GM12878 (cell line): ENCODE results near the gene ADIG. TPM values are rescaled to one million over a fixed set of nuclear protein-coding genes. Genes with fewer than 3 reads are reported as not detected.

Experiments
- ATAC-seq: fragments of 200-7000 bp; cut with Tn5 transposase; 3 replicates; pipeline ENCODE4 v1.9.1; 2020; ENCODE audit warnings: mild to moderate bottlenecking, moderate library complexity
- BruUV-seq: library from RNA; stranded (reverse); fragments of 400-500 nt; replicated peaks from 2 replicates; lab custom pipeline; 2021; lab: Mats Ljungman, UMichigan
- CTCF ChIA-PET: fragments of 300-600 bp; sonication (Branson Sonifier 250); formaldehyde crosslinking; extraction: SDS; loops from one replicate; lab custom pipeline; 2021; ENCODE audit warnings: inconsistent platforms; lab: Yijun Ruan, JAX
- POLR2A ChIA-PET: fragments of 350-600 bp; formaldehyde crosslinking; extraction: SDS; loops from one replicate; lab custom pipeline; 2021; ENCODE audit warnings: inconsistent platforms; lab: Charles Lee
- RAD21 ChIA-PET: fragments of 300-600 bp; sonication (Branson Sonifier 250); formaldehyde crosslinking; loops from one replicate; lab custom pipeline; 2023; ENCODE audit warnings: antibody characterized with exemption; ENCODE audit not compliant: unreplicated experiment; lab: Charles Lee
- SMC1A ChIA-PET: fragments of 300-600 bp; sonication (Branson Sonifier 250); formaldehyde crosslinking; loops from one replicate; lab custom pipeline; 2023; ENCODE audit not compliant: unreplicated experiment, uncharacterized antibody; lab: Charles Lee
- DNase-seq: peaks from one replicate; pipeline ENCODE4 v3.0.0-alpha.2; 2011; ENCODE audit warnings: low read depth, low spot score
- FAIRE-seq: peaks from 3 replicates; lab custom pipeline; 2011; peaks lifted over from hg19 to GRCh38; lab: Jason Lieb, UNC
- H2AFZ ChIP-seq: 2 replicates; pipeline ENCODE4 v1.6.0; 2011; ENCODE audit warnings: low read depth, low read length, control low read depth; ENCODE audit not compliant: control insufficient read depth
- H3K27ac ChIP-seq: 2 replicates; pipeline ENCODE4 v1.5.1; 2011; ENCODE audit warnings: control low read depth; ENCODE audit not compliant: control insufficient read depth, insufficient read depth
- H3K27me3 ChIP-seq, 2 experiments: replicated peaks in 1 of 2; 2 replicates each; pipeline versions ENCODE4 v1.6.0 to v1.6.1; 2011; ENCODE audit warnings: low read length in 1 of 2; ENCODE audit not compliant: control insufficient read depth in 2 of 2, insufficient read depth in 2 of 2
- H3K36me3 ChIP-seq, 2 experiments: 2 replicates each; pipeline ENCODE4 v1.5.1; 2011; ENCODE audit warnings: low read length in 1 of 2; ENCODE audit not compliant: control insufficient read depth in 2 of 2, insufficient read depth in 2 of 2
- H3K4me1 ChIP-seq: 2 replicates; pipeline ENCODE4 v1.6.1; 2011; ENCODE audit warnings: mild to moderate bottlenecking, low read length, moderate library complexity, mixed read lengths; ENCODE audit not compliant: control insufficient read depth, insufficient read depth
- H3K4me2 ChIP-seq: 2 replicates; pipeline ENCODE4 v1.6.0; 2011; ENCODE audit warnings: control low read depth; ENCODE audit not compliant: control insufficient read depth, insufficient read depth
- H3K4me3 ChIP-seq: fragments of 200-600 bp; sonication (generic); 2 replicates; pipeline ENCODE4 v1.5.1; 2016
- H3K79me2 ChIP-seq: 2 replicates; pipeline ENCODE4 v1.6.0; 2011; ENCODE audit warnings: low read length; ENCODE audit not compliant: control insufficient read depth, insufficient read depth
- H3K9ac ChIP-seq: 2 replicates; pipeline ENCODE4 v1.8.0; 2011; ENCODE audit warnings: low read length, control low read depth, mixed read lengths; ENCODE audit not compliant: control insufficient read depth, insufficient read depth
- H3K9me3 ChIP-seq: replicated peaks from 3 replicates; pipeline ENCODE4 v1.5.1; 2011; ENCODE audit warnings: mild to moderate bottlenecking, low read length; ENCODE audit not compliant: control insufficient read depth, insufficient read depth
- H4K20me1 ChIP-seq: 2 replicates; pipeline ENCODE4 v1.6.0; 2011; ENCODE audit not compliant: control insufficient read depth, insufficient read depth
- CBX3 ChIP-seq: fragments of 200-600 bp; sonication (generic); IDR thresholded peaks from 2 replicates; pipeline ENCODE4 v1.6.1; 2016; ENCODE audit warnings: low read depth, borderline replicate concordance
- CREM ChIP-seq: IDR thresholded peaks from 2 replicates; pipeline ENCODE4 v1.6.1; 2014; ENCODE audit warnings: antibody characterized with exemption, low read depth
- EED ChIP-seq: sonication (generic); IDR thresholded peaks from 2 replicates; pipeline ENCODE4 v1.6.1; 2016; ENCODE audit warnings: antibody characterized with exemption, low read depth
- ELK1 ChIP-seq: IDR thresholded peaks from 2 replicates; pipeline ENCODE4 v1.6.1; 2012; ENCODE audit warnings: low read depth, low read length, improper control_type of control experiment
- EP300 ChIP-seq, 2 experiments: fragments of 150-350 bp in 1 of 2; IDR thresholded peaks; 2 replicates each; pipeline ENCODE4 v1.6.1; 2011 to 2012; ENCODE audit warnings: low read depth in 2 of 2, low read length in 2 of 2, borderline replicate concordance in 1 of 2, improper control_type of control experiment in 1 of 2, inconsistent platforms in 1 of 2; ENCODE audit not compliant: control insufficient read depth in 1 of 2
- HDAC2 ChIP-seq: fragments of 200-600 bp; sonication (generic); IDR thresholded peaks from 2 replicates; pipeline ENCODE4 v1.6.1; 2017
- HDGF ChIP-seq: fragments of 450-650 bp; IDR thresholded peaks from 2 replicates; pipeline ENCODE4 v1.6.1; 2016; ENCODE audit warnings: antibody characterized with exemption
- HSF1 ChIP-seq: fragments of 150-350 bp; IDR thresholded peaks from 2 replicates; pipeline ENCODE4 v1.6.1; 2014; ENCODE audit warnings: mild to moderate bottlenecking, low read depth, low read length
- IRF3 ChIP-seq: fragments of 450-650 bp; IDR thresholded peaks from 2 replicates; pipeline ENCODE4 v1.6.1; 2014; ENCODE audit warnings: mild to moderate bottlenecking
- IRF5 ChIP-seq: fragments of 450-650 bp; IDR thresholded peaks from 2 replicates; pipeline ENCODE4 v1.6.1; 2017; ENCODE audit warnings: borderline replicate concordance
- KLF5 ChIP-seq: fragments of 450-650 bp; IDR thresholded peaks from 2 replicates; pipeline ENCODE4 v1.6.1; 2014; ENCODE audit warnings: mild to moderate bottlenecking; ENCODE audit not compliant: partially characterized antibody
- NFYA ChIP-seq: IDR thresholded peaks from 2 replicates; pipeline ENCODE4 v1.6.1; 2011; ENCODE audit warnings: low read depth, mild to moderate bottlenecking, low read length, improper control_type of control experiment, borderline replicate concordance
- NR2C2 ChIP-seq: IDR thresholded peaks from 2 replicates; pipeline ENCODE4 v1.6.1; 2011; ENCODE audit warnings: borderline replicate concordance, low read depth; ENCODE audit not compliant: control insufficient read depth, insufficient read length
- NRF1 ChIP-seq: conservative IDR thresholded peaks from 2 replicates; pipeline ENCODE4 v1.6.1; 2011; ENCODE audit warnings: mild to moderate bottlenecking, low read depth, low read length, improper control_type of control experiment
- SPI1 ChIP-seq: IDR thresholded peaks from 2 replicates; pipeline ENCODE4 v1.6.1; 2011; ENCODE audit warnings: low read depth, mild to moderate bottlenecking, low read length, moderate library complexity, borderline replicate concordance; ENCODE audit not compliant: insufficient read depth
- SREBF1 ChIP-seq: IDR thresholded peaks from 2 replicates; pipeline ENCODE4 v1.6.1; 2012; ENCODE audit warnings: mild to moderate bottlenecking, low read length
- WRNIP1 ChIP-seq: IDR thresholded peaks from 2 replicates; pipeline ENCODE4 v1.6.1; 2011; ENCODE audit warnings: low read depth, low read length, improper control_type of control experiment, borderline replicate concordance
- YY1 ChIP-seq: IDR thresholded peaks from 2 replicates; pipeline ENCODE4 v1.6.1; 2011; ENCODE audit warnings: low read depth, mild to moderate bottlenecking, low read length
- WGBS: methylation state at CpG from one replicate; pipeline ENCODE4 v1.1.6; 2016; ENCODE audit warnings: low lambda C conversion rate; ENCODE audit not compliant: insufficient replicate concordance, insufficient coverage; ENCODE audit errors: missing lambda C conversion rate; 5-methylcytosine and 5-hydroxymethylcytosine counted together
- in situ Hi-C: fragments of 300-500 bp; cut with MboI; formaldehyde crosslinking; loops from 9 replicates; pipeline ENCODE4 v1.14.3; 2018; ENCODE audit warnings: mixed read lengths
- intact Hi-C: fragments of 100-400 bp; cut with micrococcal nuclease; formaldehyde crosslinking; loops from one replicate; pipeline ENCODE4 v1.14.2; 2022; ENCODE audit not compliant: unreplicated experiment
- polyA plus RNA-seq, 11 experiments: library from polyadenylated mRNA; depleted of rRNA in 4 of 11; unstranded in 6 of 11; stranded (reverse) in 5 of 11; fragments of >200 nt; fragmentation: Nextera tagmentation in 4 of 11; fragmentation: Illumina TruSeq in 1 of 11; extraction: Ambion mirVana in 4 of 11; extraction: Trizol in 1 of 11; gene quantifications; 1 replicate in 1 of 11; 2 replicates in 10 of 11; pipeline versions ENCODE4 v1.2.1 to v1.2.3, GENCODE V29; 2011 to 2016; ENCODE audit warnings: inconsistent platforms in 2 of 11, missing spikeins in 2 of 11, low read depth in 1 of 11
- total RNA-seq, 4 experiments: library from RNA; depleted of rRNA in 3 of 4; stranded (reverse); fragments of >200 nt in 3 of 4; fragmentation: Illumina TruSeq in 1 of 4; extraction: Trizol in 1 of 4; gene quantifications; 2 replicates each; pipeline versions ENCODE4 v1.2.1 to v1.2.3, GENCODE V29; 2013 to 2021

Gene ADIG
- total and polyA plus RNA-seq, 10 of the 15 experiments (the other 5 are each of a cell fraction or from before 2014, with no cell fraction given) = not detected

GRCh38 chr20:38566036-38566598 is 14.9 kb upstream of the ADIG start (continued):
- TF ChIP-seq NFYA (no peak), HDAC2 (no peak), HDGF (no peak), CREM (no peak), YY1 (no peak), EED (no peak), NR2C2 (no peak), NRF1 (no peak), SREBF1 (no peak), KLF5 (no peak)

DNA sequence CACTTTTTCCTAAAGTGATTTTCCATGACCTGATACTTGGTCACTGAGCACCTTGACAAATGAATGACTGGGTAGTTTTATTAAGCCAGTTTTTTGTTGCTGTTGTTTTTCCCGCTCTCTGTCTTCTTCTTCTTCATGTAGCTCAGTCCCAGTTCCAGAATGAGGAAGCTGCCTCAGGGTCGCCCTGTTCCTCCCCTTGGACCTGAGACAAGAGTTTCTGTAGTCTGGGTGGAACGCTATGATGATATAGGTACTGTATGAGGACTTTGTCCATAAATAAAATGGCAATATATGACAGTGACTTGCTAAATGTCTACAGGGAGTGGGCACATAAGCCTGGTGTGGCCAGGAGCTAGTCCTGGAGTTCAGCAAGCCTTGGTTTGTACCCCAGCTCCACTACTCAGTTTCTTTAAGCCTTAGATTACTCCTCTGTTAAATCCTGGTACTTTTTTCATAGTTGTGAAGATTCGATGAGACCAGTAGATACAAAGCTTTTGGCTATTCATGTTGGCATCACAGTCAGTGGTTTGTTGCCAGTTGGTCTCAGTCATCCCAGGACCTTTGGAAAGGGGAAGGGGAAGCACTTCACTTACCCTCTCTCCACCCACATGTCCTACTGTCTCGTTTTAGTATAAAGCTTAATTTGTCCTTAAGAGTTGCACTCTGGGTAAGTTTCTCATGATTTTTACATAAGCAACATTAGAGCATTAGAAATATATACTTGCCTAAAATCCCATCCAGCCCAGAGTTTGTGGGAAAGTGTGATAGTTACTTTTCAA is 11.1 kb upstream of the ADIG start:
- in situ Hi-C loops = no loop called here
- H3K36me3 ChIP-seq = peaks cover 0 to 3% of the 10 kb centered on the region in 2 experiments; a peak in 1 of 4 replicates
- no peak for TF ChIP-seq ELK1
- no peak for TF ChIP-seq EP300 (IDR thresholded peaks at IDR 0.05; ENCODE audit: borderline replicate concordance in 1 of 2, control insufficient read depth in 1 of 2, low read depth in 2 of 2, low read length in 2 of 2)
- TF ChIP-seq CBX3 = no peak
- TF ChIP-seq WRNIP1 = no peak
- TF ChIP-seq HSF1 = no peak
- no peak for TF ChIP-seq IRF5
- no peak for TF ChIP-seq SPI1
- TF ChIP-seq IRF3 = no peak

More for the DNA sequence above, 11.1 kb upstream of the ADIG start:
- Histone ChIP-seq H3K79me2 (no peaks in the 10 kb centered on the region), H3K9ac (no peak overlapping the region), H3K27ac (no peak overlapping the region), H3K9me3 (no peaks in the 10 kb centered on the region), H4K20me1 (no peaks in the 10 kb centered on the region), H3K27me3 (no peaks in the 10 kb centered on the region), H3K4me1 (no peaks in the 10 kb centered on the region), H3K4me3 (no peak overlapping the region), H3K4me2 (no peak overlapping the region), H2AFZ (no peak overlapping the region)
- ATAC-seq (no peak), FAIRE-seq (no peak), DNase-seq (no peak)
- SMC1A ChIA-PET = no interaction called here
- RAD21 ChIA-PET = no interaction called here
- BruUV-seq = no TSS peak
- WGBS = 74% methylated on average over 5 of the region's 5 CpGs
- intact Hi-C loops = no loop called here
- CTCF ChIA-PET = interaction anchor here (1.4 kb wide), 1 partner anchor 323 kb away, joined by 3 read pairs; no protein-coding TSS in a partner anchor
- POLR2A ChIA-PET = no interaction called here
